ENCODE measurements around the gene HK1.
"Not testable (repeated sequence)": the region's sequence is repeated elsewhere in the genome, so short reads cannot be mapped to it uniquely, and the experiment has no call there.

The HK1 gene

DNA sequence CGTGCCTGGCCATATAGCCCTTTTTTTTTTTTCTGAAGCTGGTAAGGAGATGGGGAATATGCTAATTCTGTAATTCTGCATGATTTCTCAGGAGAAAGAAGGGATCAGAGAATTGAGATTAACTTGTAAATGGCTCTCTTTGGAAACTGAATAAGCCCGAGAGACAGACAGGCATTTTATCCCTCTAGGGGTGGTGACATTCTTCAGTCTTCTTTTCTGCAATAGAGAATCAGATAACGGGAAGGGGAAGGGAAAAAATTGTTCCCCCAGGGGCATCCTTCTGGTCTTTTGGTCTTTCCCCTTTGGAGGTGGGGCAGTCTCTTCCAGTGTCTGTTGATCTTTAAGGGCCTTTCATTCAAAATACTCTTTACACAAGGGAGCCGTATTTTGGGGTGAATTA lies 34.2 kb downstream of the HK1 start:
- DNase-seq: no peak

DNA sequence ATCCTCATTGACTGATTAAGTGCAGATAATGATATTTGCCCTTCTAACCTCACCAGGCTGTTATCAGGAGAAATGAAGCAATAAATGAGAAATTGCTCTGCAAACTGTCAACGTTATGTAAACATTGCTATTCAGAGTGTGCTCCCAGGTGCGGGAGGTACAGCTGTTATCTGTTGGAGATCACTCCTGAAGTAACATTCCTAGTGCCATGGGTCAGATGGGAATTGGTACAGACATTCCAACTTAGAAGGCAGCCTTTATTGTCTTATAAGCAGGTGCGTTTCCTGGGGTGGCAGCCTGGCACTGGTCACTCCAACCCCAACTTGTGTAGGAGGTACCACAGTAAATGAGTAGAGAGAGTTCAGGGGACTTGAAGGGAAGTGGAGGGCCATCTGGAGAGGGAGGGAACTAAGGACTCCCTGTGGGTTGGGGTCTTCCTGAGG lies 36.8 kb downstream of the HK1 start:
- no peak for DNase-seq

- DNase-seq: no peak
Measured at GRCh38 chr10:69315610-69316312, 37.5 kb downstream of the HK1 start.

DNA sequence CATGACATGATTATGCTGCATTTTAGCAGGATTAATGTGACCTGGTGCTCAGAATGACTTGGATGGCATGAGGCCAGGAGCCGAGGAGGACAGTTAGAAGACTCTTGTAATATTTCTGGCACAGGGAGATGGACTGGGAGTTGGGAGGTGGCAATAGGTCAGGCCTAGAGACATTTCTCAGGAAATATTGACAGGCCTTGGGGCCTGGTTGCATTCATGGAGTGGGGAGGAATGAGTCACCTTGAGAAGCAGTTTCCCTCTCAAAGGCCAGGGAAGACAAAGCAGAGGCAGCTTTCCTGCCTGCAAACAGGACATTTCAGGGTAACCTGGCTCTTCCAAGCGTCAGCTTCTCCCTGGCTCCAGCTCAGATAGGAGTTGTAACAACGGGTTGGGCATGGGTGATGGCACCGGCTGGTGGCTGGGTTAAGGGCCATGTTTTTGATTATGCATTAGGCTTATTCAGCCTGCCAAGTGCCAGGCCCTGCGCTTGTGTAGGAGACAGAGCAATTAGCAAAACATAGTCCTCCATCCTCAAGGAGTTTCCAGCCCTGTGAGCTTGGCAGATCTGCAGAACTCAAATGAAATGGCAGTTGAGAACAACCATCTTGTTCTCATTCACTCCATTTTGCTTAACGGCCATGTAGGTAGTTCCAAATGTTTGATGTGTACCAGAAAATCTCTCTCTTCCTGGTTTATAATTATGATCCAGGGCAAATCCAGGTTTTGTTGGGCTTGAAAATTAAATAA lies 38.2 kb downstream of the HK1 start:
- DNase-seq: peak; percentile 25

- DNase-seq: no peak
Measured at GRCh38 chr10:69317175-69317604, 38.9 kb downstream of the HK1 start.

- DNase-seq: no peak
Measured at GRCh38 chr10:69317626-69318105, 39.4 kb downstream of the HK1 start.

- peak; percentile 83 for DNase-seq
Measured at GRCh38 chr10:69318106-69318866, 40.0 kb downstream of the HK1 start.

DNA sequence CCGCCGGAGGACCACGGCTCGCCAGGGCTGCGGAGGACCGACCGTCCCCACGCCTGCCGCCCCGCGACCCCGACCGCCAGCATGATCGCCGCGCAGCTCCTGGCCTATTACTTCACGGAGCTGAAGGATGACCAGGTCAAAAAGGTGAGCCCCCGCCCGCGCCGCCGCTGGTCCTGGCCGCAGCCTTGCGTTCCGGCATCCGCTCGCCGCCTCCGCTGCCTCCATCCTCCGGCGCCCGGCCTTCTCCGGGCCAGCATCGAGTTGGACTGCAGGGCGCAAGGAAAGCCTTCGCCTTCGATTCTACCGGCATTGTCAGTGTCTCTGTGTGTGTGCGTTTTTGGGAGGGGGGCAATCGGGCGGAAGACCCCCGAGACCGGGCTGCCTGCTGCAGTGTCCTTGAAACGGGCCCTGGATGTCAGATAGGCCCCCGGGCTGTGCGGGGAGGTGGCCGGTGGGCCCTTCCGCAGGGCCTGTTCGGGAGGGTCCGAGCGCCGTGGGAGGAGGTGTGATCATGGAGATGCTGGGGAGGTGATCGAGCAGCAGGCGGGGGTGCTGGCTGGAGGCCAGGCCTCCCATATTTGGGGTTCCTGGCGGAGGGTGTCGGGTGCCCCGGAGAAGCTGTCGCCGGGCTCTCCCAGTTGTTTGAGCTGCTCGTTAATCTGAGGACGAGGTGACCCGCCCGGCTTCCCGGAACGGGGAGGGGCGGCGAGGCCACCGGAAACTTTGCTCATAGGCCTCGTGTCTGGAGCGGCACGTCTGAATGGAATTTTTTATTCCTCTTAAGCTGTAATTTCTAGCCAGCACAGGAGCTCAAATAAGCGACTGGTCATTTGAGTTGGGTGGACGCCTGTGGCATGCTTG lies 40.8 kb downstream of the HK1 start:
- DNase-seq: peak; percentile 57

DNA sequence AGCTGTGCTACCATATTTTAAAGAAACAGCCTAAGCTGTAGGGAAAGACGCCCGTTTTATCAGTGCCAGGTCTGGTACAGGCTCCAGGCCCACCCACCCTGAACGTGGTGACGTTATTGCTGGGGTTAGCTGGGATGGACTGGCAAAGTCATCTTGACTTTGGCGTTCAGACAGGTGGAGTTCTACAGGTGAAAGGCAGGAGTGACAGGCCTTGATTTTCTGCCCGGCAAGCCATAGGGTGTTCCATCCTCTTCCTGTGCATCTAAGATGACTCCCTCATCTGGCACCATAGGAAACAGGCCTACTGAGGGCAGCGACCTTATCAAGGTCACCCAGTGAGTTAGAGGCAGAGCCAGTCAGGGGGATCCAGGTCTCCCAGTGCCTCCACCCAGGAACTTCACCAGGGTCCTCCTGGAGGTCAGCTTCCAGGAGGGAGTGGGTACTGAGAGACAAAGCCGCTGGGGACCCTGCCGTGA lies 41.6 kb downstream of the HK1 start:
- no peak for DNase-seq

GRCh38 chr10:69320521-69320920 lies 42.2 kb downstream of the HK1 start:
- DNase-seq: no peak

DNA sequence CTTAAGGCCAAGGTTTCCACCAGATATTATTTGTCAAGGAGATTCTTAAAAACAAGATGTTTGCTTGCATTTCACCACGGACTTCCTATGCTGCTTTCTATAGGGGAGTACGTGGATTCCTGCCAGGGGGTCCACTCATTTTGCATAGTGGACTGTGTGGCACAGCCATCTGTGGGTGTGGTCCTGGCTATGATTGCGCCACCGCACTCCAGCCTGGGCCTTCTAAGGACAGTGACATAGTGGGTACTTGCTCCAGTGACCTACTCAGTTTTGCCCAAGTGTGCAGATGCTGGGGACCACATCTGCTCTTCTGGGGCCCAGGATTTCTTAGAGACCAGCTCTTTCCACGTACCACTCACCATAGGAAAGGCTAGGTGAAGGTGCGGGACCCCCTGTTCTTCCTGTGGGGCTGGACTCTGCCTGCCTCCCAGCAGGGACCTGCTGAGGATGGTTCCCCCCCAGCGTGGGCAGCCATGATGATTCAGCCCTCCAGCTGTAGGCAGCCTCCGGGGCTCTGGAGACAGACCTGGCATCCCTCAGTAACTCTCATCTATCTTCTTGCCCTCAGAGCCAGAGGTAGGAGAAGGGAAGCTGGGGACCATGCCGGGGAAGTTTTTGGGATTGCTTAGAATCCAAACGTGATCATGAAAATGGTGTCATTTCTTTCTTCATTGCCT lies 42.9 kb downstream of the HK1 start:
- no peak for DNase-seq

DNA sequence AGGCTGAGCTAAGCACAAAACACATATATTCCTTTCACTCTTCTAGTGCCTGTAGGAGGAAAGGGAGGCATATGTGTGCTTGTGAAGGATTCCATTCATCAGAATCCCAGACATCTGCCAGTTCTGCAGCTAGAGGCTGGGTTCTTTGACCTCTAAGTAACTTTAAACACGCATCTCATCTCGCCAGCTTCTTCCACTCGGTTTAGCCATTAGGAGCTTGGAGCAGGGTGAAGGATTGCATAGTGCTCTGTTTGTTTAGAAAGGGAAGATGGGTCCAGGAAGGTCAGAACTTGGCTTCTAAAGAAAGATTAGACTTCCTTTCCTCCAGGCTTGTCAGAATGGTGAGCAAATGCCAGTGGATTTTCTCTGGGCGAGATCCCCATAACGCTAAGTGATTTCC lies 43.6 kb downstream of the HK1 start:
- DNase-seq: no peak

- DNase-seq: not testable (repeated sequence)
Measured at GRCh38 chr10:69322346-69322745, 44.0 kb downstream of the HK1 start.

GRCh38 chr10:69323622-69324021 lies 45.3 kb downstream of the HK1 start:
- DNase-seq: no peak

GRCh38 chr10:69324583-69324982 lies 46.3 kb downstream of the HK1 start:
- DNase-seq: no peak

DNA sequence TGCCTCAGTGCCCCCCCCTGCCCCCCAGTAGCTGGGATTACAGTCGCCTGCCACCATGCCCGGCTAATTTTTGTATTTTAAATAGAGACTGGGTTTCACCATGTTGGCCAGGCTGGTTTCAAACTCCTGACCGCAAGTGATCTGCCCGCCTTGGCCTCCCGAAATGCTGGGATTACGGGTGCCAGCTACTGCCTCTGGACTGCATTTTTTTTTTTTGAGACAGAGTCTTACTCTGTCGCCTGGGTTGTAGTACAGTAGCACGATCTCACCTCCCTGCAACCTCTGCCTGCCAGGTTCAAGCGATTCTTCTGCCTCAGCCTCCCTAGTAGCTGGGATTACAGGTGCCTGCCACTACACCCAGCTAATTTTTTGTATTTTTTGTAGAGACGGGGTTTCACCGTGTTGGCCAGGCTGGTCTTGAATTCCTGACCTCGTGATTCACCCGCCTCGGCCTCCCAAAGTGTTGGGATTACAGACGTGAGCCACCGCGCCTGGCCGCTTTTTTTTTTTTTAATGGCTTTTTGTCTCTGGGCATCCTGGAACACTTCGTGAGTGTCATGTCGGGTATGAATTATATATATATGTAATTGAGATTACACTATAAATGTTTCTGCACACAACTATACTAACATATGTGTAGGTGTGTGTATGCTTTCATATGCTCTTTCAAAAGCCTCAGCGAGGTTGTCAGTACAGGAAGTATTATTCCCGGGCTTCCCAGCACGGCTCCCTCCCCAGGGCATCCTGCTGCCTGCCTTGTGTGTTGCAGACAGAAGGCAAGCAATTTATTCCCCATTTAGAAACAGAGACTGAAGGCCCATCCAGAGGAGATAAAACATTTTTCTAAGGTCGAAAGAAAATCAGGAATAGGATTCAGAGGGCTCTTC lies 47.6 kb downstream of the HK1 start:
- DNase-seq: not testable (repeated sequence)

- no peak for DNase-seq
Measured at GRCh38 chr10:69326692-69327091, 48.4 kb downstream of the HK1 start.

GRCh38 chr10:69327463-69328379 lies 49.4 kb downstream of the HK1 start:
- DNase-seq: no peak

DNA sequence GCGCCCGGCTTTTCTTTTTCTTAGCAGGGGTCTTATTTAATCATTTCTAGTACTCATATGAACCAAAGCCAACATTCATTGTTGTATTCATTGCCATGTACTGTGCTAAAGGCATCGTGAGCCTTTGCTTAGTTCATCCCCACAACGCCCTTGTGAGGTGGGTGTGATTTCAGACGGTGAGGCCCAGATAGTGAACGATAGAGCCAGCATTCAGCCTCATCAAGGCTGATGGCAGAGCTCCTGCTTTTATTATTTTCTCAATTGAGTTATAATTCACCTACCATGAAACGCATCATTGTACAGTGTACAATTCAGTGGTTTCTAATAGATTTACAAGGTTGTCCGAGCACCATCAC lies 50.1 kb downstream of the HK1 start:
- DNase-seq: no peak

DNA sequence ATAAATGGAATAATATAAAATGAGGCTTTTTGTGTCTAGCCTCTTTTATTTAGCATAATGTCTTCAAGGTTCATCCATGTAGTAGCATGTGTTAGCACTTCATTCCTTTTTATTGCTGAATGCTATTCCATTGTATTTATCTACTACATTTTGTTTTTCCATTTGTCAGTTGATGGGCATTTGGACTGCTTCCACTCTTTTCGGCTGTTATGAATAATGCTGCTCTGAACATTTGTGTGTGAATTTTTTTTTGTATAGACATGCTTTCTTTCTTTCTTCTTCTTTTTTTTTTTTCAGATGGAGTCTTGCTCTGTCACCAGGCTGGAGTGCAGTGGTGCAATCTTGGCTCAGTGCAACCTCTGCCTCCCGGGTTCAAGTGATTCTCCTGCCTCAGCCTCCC lies 50.6 kb downstream of the HK1 start:
- DNase-seq: not testable (repeated sequence)

All from T1000 (cell line).